Activated naive CD4-positive, alpha-beta T cell treated with anti-CD3 and anti-CD28 coated beads, Interleukin-2, amount 10 ng/mL, durations not matched to agents 5 hours and 36 hours (primary cell): ENCODE results near the gene CFAP65. TPM values are rescaled to one million over a fixed set of nuclear protein-coding genes. Genes with fewer than 3 reads are reported as not detected.

Source experiments
- microRNA-seq: library from miRNA; unstranded; fragments of <30 nt; microRNA quantifications from one replicate; pipeline ENCODE4 v1.2.0, GENCODE V29; 2022; ENCODE audit warnings: borderline microRNAs expressed, borderline replicate concordance
- total RNA-seq, 2 experiments: library from RNA; stranded (reverse); gene quantifications; one replicate each; pipeline ENCODE4 v1.2.3, GENCODE V29; 2021

The CFAP65 gene, protein sequence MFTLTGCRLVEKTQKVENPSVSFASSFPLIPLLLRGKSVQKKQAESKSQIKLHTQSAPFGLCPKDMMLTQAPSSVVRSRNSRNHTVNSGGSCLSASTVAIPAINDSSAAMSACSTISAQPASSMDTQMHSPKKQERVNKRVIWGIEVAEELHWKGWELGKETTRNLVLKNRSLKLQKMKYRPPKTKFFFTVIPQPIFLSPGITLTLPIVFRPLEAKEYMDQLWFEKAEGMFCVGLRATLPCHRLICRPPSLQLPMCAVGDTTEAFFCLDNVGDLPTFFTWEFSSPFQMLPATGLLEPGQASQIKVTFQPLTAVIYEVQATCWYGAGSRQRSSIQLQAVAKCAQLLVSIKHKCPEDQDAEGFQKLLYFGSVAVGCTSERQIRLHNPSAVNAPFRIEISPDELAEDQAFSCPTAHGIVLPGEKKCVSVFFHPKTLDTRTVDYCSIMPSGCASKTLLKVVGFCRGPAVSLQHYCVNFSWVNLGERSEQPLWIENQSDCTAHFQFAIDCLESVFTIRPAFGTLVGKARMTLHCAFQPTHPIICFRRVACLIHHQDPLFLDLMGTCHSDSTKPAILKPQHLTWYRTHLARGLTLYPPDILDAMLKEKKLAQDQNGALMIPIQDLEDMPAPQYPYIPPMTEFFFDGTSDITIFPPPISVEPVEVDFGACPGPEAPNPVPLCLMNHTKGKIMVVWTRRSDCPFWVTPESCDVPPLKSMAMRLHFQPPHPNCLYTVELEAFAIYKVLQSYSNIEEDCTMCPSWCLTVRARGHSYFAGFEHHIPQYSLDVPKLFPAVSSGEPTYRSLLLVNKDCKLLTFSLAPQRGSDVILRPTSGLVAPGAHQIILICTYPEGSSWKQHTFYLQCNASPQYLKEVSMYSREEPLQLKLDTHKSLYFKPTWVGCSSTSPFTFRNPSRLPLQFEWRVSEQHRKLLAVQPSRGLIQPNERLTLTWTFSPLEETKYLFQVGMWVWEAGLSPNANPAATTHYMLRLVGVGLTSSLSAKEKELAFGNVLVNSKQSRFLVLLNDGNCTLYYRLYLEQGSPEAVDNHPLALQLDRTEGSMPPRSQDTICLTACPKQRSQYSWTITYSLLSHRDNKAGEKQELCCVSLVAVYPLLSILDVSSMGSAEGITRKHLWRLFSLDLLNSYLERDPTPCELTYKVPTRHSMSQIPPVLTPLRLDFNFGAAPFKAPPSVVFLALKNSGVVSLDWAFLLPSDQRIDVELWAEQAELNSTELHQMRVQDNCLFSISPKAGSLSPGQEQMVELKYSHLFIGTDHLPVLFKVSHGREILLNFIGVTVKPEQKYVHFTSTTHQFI (N-terminal part only)
- not detected for total RNA-seq

DNA sequence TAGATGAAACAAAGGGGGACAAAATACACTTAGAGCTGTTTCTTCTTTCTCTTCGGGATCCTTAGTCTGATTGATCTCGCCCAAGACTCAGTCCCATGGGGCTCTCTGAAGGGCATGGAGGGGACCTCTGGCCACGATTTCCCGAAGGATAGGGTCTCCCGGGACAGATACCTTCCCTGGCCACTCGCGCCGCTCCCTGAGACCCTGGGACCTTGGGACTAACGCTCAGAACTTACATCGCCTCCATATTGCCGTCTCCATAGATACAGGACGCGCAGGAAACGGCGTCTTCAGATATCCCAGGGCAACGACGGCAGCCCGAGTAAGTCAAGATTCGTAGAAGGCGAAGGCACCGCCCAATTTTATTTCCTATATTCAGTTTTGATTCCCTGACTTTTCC, at the start of gene CFAP65:
Gene CFAP65 (minus strand): TSS at position 265 of the 400 bp plus-strand sequence. CDS start 2,468 bp downstream, outside the sequence.

DNA sequence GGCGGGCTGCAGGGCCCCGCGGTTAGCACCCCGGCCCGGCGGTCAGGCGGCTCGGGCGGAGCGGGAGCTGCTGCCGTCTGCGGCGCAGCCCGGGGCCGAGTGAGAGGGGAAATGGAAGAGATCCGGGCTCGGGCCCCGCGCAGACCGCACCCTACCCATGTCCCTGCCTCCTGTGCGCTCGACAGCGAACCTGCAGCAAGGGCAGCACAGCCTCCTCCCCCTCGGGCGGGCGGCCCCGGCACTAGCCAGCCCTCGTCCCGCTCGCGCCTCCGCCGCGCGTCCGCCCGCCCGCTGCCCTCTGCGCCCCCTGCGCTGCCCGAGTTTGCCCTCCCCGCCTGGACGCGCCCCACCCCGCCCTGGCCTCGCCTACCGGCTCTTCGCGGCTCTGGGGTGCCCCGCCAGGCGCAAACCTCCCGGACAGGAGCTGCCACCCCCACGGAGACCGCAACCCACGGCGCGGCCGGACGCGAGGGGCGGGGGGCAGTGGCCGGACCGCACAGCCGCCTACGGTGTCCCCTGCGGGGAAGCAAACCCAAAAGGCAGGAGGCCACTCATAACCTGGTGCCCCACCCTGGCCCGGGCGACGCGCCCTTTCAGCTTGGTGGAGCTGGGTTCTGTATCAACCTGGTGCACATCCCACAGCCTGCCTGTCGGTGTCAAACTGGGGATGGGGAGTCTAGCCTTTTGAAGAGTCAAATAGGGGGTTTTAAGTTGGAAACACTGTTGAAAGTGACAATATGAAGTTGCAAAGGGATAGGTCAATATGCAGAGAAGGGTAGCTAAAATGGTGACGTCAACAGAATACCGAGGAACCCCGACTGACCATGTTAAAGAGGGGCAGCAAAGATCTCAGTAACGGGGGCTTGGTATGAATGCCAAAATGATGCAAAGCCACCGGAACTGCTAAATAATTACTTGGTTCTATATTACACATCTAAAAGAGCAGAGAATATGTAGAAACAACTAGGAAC, 19.8 kb upstream of the CFAP65 start, which contains the start of gene IHH:
Gene IHH (minus strand): TSS at position 101 of the 971 bp plus-strand sequence. CDS start 454 bp downstream, outside the sequence.

DNA sequence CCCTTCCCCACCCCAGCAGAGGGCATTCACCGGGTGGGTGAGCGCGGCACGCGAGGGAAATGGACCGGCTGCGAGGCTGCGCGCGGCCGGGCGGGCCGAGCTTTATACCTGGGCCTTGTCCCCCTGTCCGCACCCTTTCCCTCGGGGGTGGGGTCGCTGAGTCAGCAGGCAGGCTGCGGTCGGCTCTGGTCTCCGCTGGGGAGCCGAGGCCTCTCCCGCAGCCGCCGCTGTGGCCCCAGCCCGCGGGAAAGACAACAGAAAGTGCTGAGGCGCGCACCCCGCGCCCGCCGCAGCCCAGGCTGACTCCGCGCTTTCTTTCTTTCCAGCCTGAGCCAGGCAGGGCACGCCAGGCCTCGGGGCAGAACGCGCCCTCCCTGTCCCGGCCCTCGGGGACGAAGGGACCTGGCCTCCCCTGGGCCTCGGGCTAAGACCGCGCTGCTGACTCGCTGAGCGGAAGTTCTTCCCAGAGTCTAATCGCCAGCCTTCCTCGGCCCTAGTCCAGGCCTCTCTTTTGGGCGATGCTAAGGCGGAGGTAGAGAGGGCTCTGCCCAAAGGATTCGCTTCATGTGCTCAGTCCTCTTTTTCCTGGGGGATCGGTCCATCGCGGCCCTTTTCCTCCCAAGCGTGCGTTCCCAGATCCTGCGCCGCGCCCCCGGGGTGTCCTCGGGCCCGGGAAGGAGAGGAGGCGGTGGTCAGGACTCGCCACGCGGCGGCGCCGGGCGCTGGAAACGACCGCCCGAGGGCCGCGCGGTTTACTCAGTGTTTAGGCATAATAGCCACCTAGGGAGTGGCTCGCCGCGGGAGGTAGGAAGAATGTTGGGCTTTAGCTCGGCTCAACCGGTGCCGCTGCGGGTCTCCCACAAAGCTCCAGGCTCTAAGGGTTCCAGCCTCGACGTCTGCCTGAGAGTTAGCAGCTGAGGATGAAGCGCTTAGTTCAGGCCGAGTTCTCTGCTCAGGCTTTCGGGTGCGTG, 47.7 kb downstream of the CFAP65 start, which contains the start of gene CRYBA2:
Gene CRYBA2 (minus strand): TSS at position 78 of the 971 bp plus-strand sequence. CDS start 246 bp downstream, outside the sequence.

DNA sequence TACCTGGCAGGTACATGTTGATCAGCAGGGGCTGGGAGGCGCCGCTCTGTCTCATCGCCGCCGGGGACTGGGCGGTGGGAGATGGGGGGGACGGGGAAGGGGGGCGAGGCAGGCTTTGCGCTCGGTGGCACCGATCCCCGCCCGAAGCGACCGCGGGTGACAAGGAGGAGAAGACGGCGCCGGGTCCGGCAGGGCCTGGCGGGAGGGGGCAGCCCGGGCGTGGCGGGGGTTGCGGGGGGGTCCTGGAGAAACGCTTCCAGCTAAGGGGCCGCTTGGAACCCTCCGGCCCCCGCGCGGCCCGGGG, 56.3 kb downstream of the CFAP65 start, which contains the start of gene FEV:
Gene FEV (minus strand): TSS at position 164 of the 304 bp plus-strand sequence. CDS start 109 bp downstream, at position 55.

DNA sequence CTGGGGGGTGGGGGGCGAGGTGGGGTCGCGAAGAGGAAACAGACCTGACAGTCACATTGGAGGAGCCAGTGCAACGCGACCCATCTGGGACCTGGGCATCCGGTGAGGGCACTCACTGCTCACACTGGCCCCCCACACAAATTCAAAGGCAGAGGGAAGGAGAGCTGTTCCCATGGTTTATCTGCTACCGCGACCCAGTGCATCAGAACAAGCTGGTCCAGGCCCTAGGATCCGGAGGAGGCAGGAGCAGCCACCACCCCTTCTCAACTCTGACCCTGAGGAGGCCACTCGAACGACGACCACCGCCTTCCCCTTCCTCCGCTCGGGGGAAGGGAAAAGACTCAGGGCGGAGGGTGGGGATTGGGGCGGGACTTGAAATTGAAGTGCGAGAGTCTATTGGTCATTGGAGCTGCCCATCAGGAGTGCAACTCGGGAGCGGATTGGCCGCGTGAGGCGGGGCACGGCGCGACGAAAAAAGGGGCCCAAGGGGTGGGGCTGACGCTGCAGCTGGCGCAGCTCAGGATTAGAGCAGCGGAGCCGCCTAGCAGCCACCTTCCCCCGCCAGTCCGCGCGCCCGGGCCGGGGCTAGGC, 82.1 kb downstream of the CFAP65 start, which contains the start of gene CDK5R2:
Gene CDK5R2 (plus strand): TSS at position 526 of the 591 bp plus-strand sequence. CDS start 155 bp downstream, outside the sequence.

Small RNA genes within 50 kb of the gene (microRNA-seq; reads per million reads assigned to microRNA genes)
- gene MIR3131 (not detected), gene MIR375 (2.3 reads per million, percentile 6 among the genes with 10 or more reads in this experiment)

Other genes with a start within 250 kb of the CFAP65 start
- gene PRKAG3, start 209.7 kb downstream of the CFAP65 start, total RNA-seq = not detected
- not detected for gene WNT6, start 181.7 kb downstream of the CFAP65 start, total RNA-seq
- under 1 TPM; 0.10 to 0.15 TPM for gene WNT10A, start 160.7 kb downstream of the CFAP65 start, total RNA-seq
- gene CDK5R2, start 81.8 kb downstream of the CFAP65 start, total RNA-seq = not detected
- gene FEV, start 56.3 kb downstream of the CFAP65 start, total RNA-seq = not detected
- gene CRYBA2, start 48.1 kb downstream of the CFAP65 start, total RNA-seq = not detected
- gene IHH, start 19.4 kb upstream of the CFAP65 start, total RNA-seq = under 1 TPM in 1 of 2 experiments, not detected in 1; 0.10 TPM
- gene NHEJ1, start 119.3 kb upstream of the CFAP65 start, total RNA-seq = 10 to 100 TPM; 16.7 to 22.8 TPM
- gene SLC23A3, start 128.5 kb upstream of the CFAP65 start, total RNA-seq = 1 to 10 TPM; 1.6 to 2.5 TPM
- gene CNPPD1, start 135.4 kb upstream of the CFAP65 start, total RNA-seq = 10 to 100 TPM; 65.5 to 67.9 TPM
- 100 to 1,000 TPM in 1 of 2 experiments, 10 to 100 TPM in 1; 99.6 to 106 TPM for gene RETREG2, start 136.8 kb upstream of the CFAP65 start, total RNA-seq
- gene ZFAND2B, start 165.3 kb upstream of the CFAP65 start, total RNA-seq = 10 to 100 TPM; 52.4 to 54.4 TPM
- 10 to 100 TPM; 11.0 to 11.8 TPM for gene ABCB6, start 177.4 kb upstream of the CFAP65 start, total RNA-seq
- gene ATG9A, start 188.1 kb upstream of the CFAP65 start, total RNA-seq = 10 to 100 TPM; 50.3 to 54.3 TPM
- 100 to 1,000 TPM; 149 to 167 TPM for gene ANKZF1, start 188.3 kb upstream of the CFAP65 start, total RNA-seq
- 1 to 10 TPM; 2.9 to 4.9 TPM for gene GLB1L, start 203.9 kb upstream of the CFAP65 start, total RNA-seq
- gene STK16, start 204.0 kb upstream of the CFAP65 start, total RNA-seq = 10 to 100 TPM; 35.1 to 36.1 TPM
- not detected for gene TUBA4B, start 211.7 kb upstream of the CFAP65 start, total RNA-seq
- 100 to 1,000 TPM; 217 to 228 TPM for gene TUBA4A, start 212.4 kb upstream of the CFAP65 start, total RNA-seq
- gene DNAJB2, start 237.8 kb upstream of the CFAP65 start, total RNA-seq = 10 to 100 TPM; 40.7 to 42.6 TPM